Muscle layer of colon (tissue), 2 donors: ENCODE measurements around the gene PACS1.
"Not testable (repeated sequence)": the region's sequence is repeated elsewhere in the genome, so short reads cannot be mapped to it uniquely, and the experiment has no call there.

Source experiments
- H3K27ac ChIP-seq: one replicate; pipeline ENCODE4 v1.7.0; 2013; ENCODE audit warnings: low read depth, mild to moderate bottlenecking, low read length, moderate library complexity
- H3K27me3 ChIP-seq, 2 donors: one replicate each; pipeline ENCODE4 v1.7.0; 2013; ENCODE audit warnings: low read length in 2 of 2, mild to moderate bottlenecking in 2 of 2; ENCODE audit not compliant: insufficient read depth in 2 of 2, control insufficient read depth in 1 of 2
- H3K36me3 ChIP-seq: one replicate; pipeline ENCODE4 v1.7.0; 2013; ENCODE audit warnings: mild to moderate bottlenecking, low read length; ENCODE audit not compliant: insufficient read depth
- H3K4me1 ChIP-seq: one replicate; pipeline ENCODE4 v1.7.0; 2013; ENCODE audit warnings: mild to moderate bottlenecking, low read length; ENCODE audit not compliant: insufficient read depth
- H3K4me3 ChIP-seq, 2 donors: one replicate each; pipeline ENCODE4 v1.7.0; 2013; ENCODE audit warnings: low read length in 2 of 2, low read depth in 1 of 2, mild to moderate bottlenecking in 1 of 2, moderate library complexity in 1 of 2
- H3K9ac ChIP-seq: one replicate; pipeline ENCODE4 v1.7.0; 2013; ENCODE audit warnings: low read length
- H3K9me3 ChIP-seq: one replicate; pipeline ENCODE4 v1.7.0; 2013; ENCODE audit warnings: mild to moderate bottlenecking, low read length
- donor health status: abdominal sarcoma.
- donor health status: Adenocarcinoma of cecum.

Gene PACS1

DNA sequence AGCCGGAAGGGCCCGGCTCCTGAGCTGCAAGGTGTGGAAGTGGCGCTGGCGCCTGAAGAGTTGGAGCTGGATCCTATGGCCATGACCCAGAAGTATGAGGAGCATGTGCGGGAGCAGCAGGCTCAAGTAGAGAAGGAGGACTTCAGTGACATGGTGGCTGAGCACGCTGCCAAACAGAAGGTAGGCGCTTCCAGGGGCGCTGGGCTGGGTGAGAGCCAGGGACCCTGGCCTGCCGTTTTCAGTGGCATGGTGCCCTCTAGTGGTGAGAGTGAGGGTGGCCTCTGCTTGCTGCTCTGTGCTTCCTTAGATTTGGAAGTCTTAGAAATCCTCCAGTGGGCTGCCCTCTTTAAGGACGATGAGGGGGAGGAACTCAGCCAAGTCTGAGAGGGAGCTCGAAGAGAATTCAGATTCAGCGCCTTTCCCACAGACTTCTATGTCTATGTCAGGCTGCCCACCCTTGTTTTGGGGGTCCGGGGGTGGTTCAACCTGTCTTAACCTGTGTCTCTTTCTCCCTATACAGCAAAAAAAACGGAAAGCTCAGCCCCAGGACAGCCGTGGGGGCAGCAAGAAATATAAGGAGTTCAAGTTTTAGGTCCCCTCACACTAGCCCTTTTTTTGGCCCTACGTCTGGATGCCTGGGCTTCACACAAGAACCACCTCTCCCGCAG, 1.8 kb upstream of the PACS1 start:
- Histone ChIP-seq H3K27me3 (no peaks in the 10 kb centered on the region), H3K36me3 (peaks cover 52% of the 10 kb centered on the region), H3K4me1 (peaks cover 34% of the 10 kb centered on the region), H3K27ac (peak overlapping the region; percentile 71), H3K9me3 (no peaks in the 10 kb centered on the region), H3K4me3 (no peak overlapping the region), H3K9ac (no peak overlapping the region)

GRCh38 chr11:66068923-66069714, 953 bp upstream of the PACS1 start:
- peaks cover 34% of the 10 kb centered on the region for H3K4me1 ChIP-seq
- H3K36me3 ChIP-seq: peaks cover 46% of the 10 kb centered on the region
- H3K27ac ChIP-seq: peak overlapping the region; percentile 71
- H3K27me3 ChIP-seq: no peaks in the 10 kb centered on the region
- peak overlapping the region; percentile 34 for H3K9ac ChIP-seq
- no peaks in the 10 kb centered on the region for H3K9me3 ChIP-seq
- peak overlapping the region; percentile 38 to 83 for H3K4me3 ChIP-seq

- Histone ChIP-seq H3K4me3 (peak overlapping the region; percentile 72 to 90), H3K4me1 (peaks cover 34% of the 10 kb centered on the region), H3K9me3 (no peaks in the 10 kb centered on the region), H3K9ac (peak overlapping the region; percentile 42), H3K36me3 (peaks cover 38% of the 10 kb centered on the region), H3K27ac (peak overlapping the region; percentile 76), H3K27me3 (no peaks in the 10 kb centered on the region)
Observed at GRCh38 chr11:66070604-66071380, 720 bp downstream of the PACS1 start.

DNA sequence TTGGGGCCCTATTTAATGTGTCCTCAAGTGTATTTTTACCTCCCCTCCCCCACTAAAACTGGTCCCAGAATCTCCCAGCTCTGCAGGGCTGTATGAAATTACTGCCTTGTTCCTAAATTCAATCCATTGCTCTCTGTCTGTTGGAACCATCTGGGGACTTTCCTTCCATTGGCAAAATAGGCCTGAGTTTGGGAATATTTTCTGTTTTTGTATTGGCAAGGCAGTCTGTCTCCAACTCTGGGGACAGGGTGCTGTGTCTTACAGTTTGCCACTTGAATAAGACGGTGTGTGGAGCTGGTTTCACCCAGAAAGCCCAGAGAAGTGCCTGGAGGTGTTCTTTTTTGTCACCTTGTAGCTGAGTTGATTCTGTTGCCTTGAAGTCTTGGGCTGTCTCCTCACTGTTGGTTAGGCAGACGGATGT, 1.3 kb downstream of the PACS1 start:
- Histone ChIP-seq H3K9me3 (no peaks in the 10 kb centered on the region), H3K36me3 (peaks cover 35% of the 10 kb centered on the region), H3K4me3 (peak overlapping the region; percentile 72 to 90), H3K9ac (peak overlapping the region; percentile 42), H3K27me3 (no peaks in the 10 kb centered on the region), H3K27ac (peak overlapping the region; percentile 76), H3K4me1 (peaks cover 34% of the 10 kb centered on the region)

- Histone ChIP-seq H3K9ac (no peak overlapping the region), H3K27ac (no peak overlapping the region), H3K27me3 (no peaks in the 10 kb centered on the region), H3K4me1 (peaks cover 34% of the 10 kb centered on the region), H3K36me3 (peaks cover 28% of the 10 kb centered on the region), H3K4me3 (no peak overlapping the region), H3K9me3 (no peaks in the 10 kb centered on the region)
Observed at GRCh38 chr11:66072081-66072480, 2.0 kb downstream of the PACS1 start.

- H3K4me3 ChIP-seq: no peak overlapping the region
- peaks cover 34% of the 10 kb centered on the region for H3K4me1 ChIP-seq
- H3K27ac ChIP-seq: no peak overlapping the region
- no peak overlapping the region for H3K9ac ChIP-seq
- H3K9me3 ChIP-seq: no peaks in the 10 kb centered on the region
- H3K36me3 ChIP-seq: peaks cover 24% of the 10 kb centered on the region
- H3K27me3 ChIP-seq: no peaks in the 10 kb centered on the region
Observed at GRCh38 chr11:66072518-66072917, 2.4 kb downstream of the PACS1 start.

- H3K4me1 ChIP-seq: peaks cover 24% of the 10 kb centered on the region
- H3K36me3 ChIP-seq: peaks cover 12% of the 10 kb centered on the region
- no peaks in the 10 kb centered on the region for H3K9me3 ChIP-seq
- no peak overlapping the region for H3K27ac ChIP-seq
- H3K27me3 ChIP-seq: no peaks in the 10 kb centered on the region
- H3K9ac ChIP-seq: no peak overlapping the region
- H3K4me3 ChIP-seq: no peak overlapping the region
Observed at GRCh38 chr11:66073669-66074068, 3.6 kb downstream of the PACS1 start.

- Histone ChIP-seq H3K4me3 (no peak overlapping the region), H3K9ac (no peak overlapping the region), H3K27me3 (no peaks in the 10 kb centered on the region), H3K36me3 (peaks cover 6% of the 10 kb centered on the region), H3K4me1 (peaks cover 20% of the 10 kb centered on the region), H3K9me3 (no peaks in the 10 kb centered on the region), H3K27ac (no peak overlapping the region)
Observed at GRCh38 chr11:66075273-66075672, 5.2 kb downstream of the PACS1 start.

- H3K9me3 ChIP-seq: no peaks in the 10 kb centered on the region
- H3K36me3 ChIP-seq: peaks cover 6% of the 10 kb centered on the region
- peaks cover 27% of the 10 kb centered on the region for H3K4me1 ChIP-seq
- no peak overlapping the region for H3K27ac ChIP-seq
- no peaks in the 10 kb centered on the region for H3K27me3 ChIP-seq
- no peak overlapping the region for H3K9ac ChIP-seq
- H3K4me3 ChIP-seq: no peak overlapping the region
Observed at GRCh38 chr11:66076561-66076960, 6.5 kb downstream of the PACS1 start.

DNA sequence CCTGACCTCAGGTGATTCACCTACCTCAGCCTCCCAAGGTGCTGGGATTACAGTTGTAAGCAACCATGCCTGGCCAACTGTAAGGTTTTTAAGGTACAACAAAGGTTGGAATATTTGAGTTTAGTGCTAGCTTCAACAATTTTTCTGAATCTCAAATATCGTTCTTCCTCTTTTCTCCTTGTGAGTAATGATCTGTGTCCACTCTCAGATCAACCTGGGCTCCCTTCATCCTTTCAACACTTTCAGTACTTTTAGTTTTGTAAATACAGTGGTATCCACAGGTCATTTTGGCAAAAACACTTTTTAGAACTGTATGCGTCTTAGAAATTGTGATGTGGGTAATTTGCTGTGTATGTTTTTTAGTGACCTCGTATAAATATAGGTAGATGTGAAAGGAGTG, 7.9 kb downstream of the PACS1 start:
- Histone ChIP-seq H3K4me1 (peaks cover 22% of the 10 kb centered on the region), H3K4me3 (no peak overlapping the region), H3K27me3 (no peaks in the 10 kb centered on the region), H3K27ac (no peak overlapping the region), H3K9ac (no peak overlapping the region), H3K36me3 (peaks cover 6% of the 10 kb centered on the region), H3K9me3 (no peaks in the 10 kb centered on the region)

DNA sequence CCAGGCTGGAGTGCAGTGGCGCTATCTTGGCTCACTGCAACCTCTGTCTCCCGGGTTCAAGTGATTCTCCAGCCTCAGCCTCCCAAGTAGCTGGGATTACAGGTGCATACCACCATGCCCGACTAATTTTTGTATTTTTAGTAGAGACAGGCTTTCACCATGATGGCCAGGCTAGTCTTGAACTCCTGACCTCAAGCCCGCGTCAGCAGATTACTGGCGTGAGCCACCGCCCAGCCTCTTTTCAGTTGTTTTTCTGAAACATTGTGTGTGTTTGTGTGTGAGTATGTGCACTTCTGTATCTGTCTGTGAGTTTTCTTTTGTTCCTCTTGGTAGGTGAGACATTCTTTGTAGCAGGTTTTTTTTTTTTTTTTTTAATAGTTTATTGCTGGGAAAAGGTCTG, 8.9 kb downstream of the PACS1 start:
- H3K27me3 ChIP-seq, H3K36me3 ChIP-seq, H3K9ac ChIP-seq, H3K4me3 ChIP-seq, H3K9me3 ChIP-seq, H3K27ac ChIP-seq: not testable (repeated sequence)
- peaks cover 33% of the 10 kb centered on the region for H3K4me1 ChIP-seq
